ENCODE data around the gene CCDC83.
"Not testable (repeated sequence)": the region's sequence is repeated elsewhere in the genome, so short reads cannot be mapped to it uniquely, and the experiment has no call there.

The CCDC83 gene

DNA sequence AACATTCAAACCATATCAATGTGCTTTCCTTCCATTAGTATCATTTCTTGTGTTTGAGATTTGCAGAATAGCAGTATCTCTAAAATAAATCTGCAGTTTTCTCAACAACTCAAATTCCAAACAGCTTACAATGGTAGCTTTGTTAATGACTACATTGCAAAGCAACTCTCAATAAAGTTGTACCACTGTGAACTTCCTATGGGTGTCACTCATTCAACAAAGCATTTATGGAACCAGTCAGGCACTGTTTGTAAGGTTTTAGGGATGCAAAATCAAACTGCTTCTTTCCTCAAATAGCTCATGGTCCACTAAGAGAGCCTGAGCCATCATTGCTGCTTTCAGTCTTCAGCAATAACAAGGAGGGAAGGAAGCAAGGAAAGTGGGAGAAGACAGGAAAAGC is 91.0 kb downstream of the CCDC83 start:
- no peak for DNase-seq

DNA sequence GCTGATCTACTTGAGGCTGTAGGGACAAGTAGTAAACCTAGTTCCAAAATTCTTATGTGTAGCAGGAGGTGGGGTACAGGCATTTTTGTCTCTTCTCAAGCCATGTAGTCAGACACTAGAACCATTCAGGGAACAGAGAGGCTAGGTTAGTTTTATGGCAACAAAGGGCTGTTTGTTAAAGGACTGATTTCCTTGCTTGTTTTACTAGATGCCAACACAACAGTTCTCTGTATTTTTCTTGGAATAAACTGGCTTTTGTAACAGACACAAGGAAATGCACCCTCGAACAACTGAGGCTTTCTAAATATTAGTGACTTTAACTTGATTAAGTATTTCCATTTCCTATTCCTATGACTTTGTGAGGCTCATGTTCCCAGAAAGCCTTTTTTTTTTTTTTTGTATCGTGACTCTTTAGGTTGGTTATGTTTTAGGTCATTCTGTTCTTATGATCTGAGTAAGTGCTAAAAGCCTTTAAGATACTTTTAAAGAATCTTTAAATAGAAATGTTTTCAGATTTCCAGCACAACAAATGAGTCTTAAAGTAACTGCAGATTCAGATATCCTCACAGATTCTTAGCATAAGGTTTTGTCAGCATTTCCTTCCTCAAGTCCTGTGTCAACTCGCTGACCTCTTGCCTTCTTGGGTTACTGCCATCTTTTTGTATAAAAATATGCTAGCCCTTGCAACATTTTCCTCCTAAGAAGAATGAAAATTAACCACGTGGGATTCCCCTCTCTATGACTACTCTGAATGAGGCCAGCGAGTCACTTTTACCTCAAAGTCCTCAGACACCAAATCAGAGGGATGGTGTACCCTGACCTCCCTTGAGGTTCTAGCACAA is 92.5 kb downstream of the CCDC83 start:
- no peak for DNase-seq

DNA sequence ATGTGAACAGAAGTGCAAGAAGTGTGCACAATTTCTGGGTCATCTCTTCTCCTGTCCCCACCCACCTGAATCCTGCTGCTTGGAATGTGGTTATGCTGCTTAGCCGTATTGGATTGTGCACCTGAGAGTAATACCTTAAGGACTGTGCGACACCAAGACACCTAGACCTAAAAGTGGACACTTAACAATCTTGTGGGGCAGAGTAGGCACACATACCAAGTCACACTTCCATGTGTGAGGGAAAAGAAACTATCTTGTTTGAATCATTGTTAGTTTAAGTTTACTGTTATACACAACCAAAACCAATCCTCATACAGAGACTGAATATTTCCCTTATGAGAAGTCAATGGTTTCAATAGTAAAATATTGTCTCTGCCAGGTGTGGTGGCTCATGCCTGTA is 93.7 kb downstream of the CCDC83 start:
- no peak for DNase-seq

- no peak for DNase-seq
Observed at GRCh38 chr11:85949798-85950197, 94.6 kb downstream of the CCDC83 start.

DNA sequence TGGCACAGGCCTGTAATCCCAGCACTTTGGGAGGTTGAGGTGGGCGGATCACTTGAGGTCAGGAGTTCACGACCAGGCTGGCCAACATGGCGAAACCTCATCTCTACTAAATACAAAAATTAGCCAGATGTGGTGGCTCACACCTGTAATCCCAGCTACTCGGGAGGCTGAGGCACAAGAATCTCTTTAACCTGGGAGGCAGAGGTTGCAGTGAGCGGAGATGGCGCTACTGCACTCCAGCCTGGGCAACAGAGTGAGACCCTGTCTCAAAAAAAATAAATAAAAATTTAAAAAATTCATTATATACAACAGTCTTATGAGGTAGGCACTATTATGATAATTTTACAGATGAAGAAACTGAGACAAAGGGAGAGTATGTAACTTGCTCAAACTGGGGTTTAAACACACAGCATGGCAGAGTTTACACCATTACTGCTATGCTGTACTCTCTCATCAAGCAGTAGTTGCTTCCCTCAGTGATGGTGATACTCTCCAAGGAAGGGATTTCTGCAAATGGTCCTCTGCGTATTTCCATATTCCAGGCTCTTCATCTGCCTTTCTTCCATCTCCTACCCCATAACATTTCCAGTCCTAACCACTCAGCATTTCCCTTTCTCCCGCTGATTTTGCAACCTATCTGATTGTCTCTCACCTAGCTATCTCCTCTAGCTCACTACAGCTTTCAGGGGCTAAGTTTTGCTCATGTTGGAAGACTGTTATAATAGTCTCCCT is 95.3 kb downstream of the CCDC83 start:
- DNase-seq: no peak

GRCh38 chr11:85951049-85951405 is 95.8 kb downstream of the CCDC83 start:
- DNase-seq: no peak

- no peak for DNase-seq
Observed at GRCh38 chr11:85951428-85952107, 96.4 kb downstream of the CCDC83 start.

DNA sequence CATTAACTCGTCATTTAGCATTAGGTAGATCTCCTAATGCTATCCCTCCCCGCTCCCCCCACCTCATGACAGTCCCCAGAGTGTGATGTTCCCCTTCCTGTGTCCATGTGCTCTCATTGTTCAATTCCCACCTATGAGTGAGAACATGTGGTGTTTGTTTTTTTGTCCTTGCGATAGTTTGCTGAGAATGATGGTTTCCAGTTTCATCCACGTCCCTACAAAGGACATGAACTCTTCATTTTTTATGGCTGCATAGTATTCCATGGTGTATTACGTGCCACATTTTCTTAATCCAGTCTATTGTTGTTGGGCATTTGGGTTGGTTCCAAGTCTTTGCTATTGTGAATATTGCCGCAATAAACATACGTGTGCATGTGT is 96.9 kb downstream of the CCDC83 start:
- not testable (repeated sequence) for DNase-seq

DNA sequence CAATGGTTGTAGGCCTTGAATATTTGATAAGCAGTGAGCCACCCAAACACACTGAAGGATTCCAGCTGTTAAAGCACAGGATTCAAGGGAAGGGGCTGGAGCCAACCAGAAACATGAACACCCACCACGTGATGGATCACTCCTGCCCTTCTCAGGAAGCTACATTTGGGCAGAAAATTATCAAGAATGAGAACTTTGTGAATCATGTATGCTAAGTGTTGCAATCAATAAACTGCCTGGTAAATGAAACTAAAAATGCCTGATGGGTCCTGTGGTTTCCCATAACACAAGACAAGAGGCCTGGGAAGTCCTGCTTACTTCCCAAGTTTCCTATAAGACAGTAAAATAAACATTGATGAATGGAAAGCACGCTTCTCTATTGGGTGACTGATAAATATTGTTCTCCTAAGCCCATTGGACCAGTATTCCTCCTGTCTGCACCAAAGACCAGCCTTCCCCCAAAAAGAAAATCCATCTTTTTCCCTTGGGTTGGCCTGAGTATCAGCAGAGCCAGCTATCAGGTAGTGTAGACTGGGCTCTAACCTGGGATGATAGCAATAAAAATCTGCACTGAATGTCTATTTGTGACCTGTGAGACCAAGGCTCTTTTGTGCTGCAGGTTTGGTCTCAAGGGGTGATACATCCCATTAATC is 98.4 kb downstream of the CCDC83 start:
- no peak for DNase-seq

GRCh38 chr11:85955531-85955930 is 100.3 kb downstream of the CCDC83 start:
- no peak for DNase-seq

DNA sequence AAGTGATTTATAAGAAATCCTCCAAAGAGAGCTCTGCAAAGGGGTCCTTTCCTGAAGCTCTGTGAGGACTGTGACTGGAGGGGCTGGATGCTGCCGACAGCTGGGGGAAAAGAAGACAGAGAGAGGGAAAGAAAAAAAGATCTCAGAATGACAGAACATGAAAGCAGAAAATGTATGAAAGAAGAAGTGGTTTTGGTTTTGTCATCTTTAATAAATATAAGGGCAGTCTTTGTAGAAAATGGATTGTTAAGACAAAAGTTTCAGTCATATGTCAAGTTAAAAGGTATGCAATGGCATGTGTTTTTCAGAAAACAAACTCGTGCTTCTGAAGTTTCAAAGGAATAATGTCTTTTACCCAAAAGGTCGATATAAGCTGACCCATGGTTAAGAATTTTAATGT is 105.5 kb downstream of the CCDC83 start:
- DNase-seq: no peak

GRCh38 chr11:85961130-85961529 is 105.9 kb downstream of the CCDC83 start:
- no peak for DNase-seq

DNA sequence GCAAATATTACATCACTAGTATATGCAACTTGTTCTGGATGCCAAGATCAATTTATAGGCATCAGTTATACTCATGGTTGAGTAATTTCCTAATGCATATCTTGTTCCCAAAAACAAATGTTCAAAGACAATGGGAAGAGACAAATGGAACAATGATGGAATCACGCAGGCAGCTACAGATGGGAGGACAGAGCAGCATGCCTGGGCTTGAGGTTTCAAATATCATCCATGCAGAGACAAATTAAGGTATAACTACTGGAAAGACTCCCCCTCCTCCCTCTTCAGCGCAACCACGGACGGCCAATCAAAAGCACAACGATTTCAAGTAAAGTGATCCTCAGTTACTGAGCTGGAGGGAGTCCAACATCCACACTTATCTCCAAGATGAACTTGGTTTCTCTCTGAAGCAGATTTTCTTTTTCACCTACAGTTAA is 106.8 kb downstream of the CCDC83 start:
- no peak for DNase-seq

- no peak for DNase-seq
Observed at GRCh38 chr11:85965202-85965601, 110.0 kb downstream of the CCDC83 start.

- no peak for DNase-seq
Observed at GRCh38 chr11:85967457-85967856, 112.3 kb downstream of the CCDC83 start.
